Endodermal cell (in vitro differentiated cells): Measurements from ENCODE around the gene TLL2. TPM values are rescaled to one million over a fixed set of nuclear protein-coding genes. Genes with fewer than 3 reads are reported as not detected.

Experiments used
- DNase-seq: peaks from one replicate; pipeline ENCODE4 v3.0.0-alpha.2; 2017
- H3K27ac ChIP-seq: 2 replicates; pipeline ENCODE4 v1.5.1; 2013; ENCODE audit warnings: mild to moderate bottlenecking, low read depth, low read length, moderate library complexity
- H3K27me3 ChIP-seq: 2 replicates; pipeline ENCODE4 v1.6.1; 2013; ENCODE audit warnings: mild to moderate bottlenecking, low read length, moderate library complexity; ENCODE audit not compliant: insufficient read depth, control insufficient read depth, poor library complexity, severe bottlenecking
- H3K36me3 ChIP-seq: 2 replicates; pipeline ENCODE4 v1.7.0; 2013; ENCODE audit warnings: mild to moderate bottlenecking, low read length, moderate library complexity; ENCODE audit not compliant: control insufficient read depth, insufficient read depth
- H3K4me1 ChIP-seq: one replicate; pipeline ENCODE4 v1.7.0; 2013; ENCODE audit warnings: low read length; ENCODE audit not compliant: control insufficient read depth, insufficient read depth
- H3K4me3 ChIP-seq: 2 replicates; pipeline ENCODE4 v1.5.1; 2013; ENCODE audit warnings: mild to moderate bottlenecking, low read length, moderate library complexity
- H3K9ac ChIP-seq: 2 replicates; pipeline ENCODE4 v1.6.1; 2013; ENCODE audit warnings: mild to moderate bottlenecking, low read length, moderate library complexity; ENCODE audit not compliant: poor library complexity, severe bottlenecking; ENCODE audit errors: extremely low read depth
- H3K9me3 ChIP-seq: 2 replicates; pipeline ENCODE4 v1.6.1; 2013; ENCODE audit warnings: mild to moderate bottlenecking, low read length, moderate library complexity; ENCODE audit not compliant: control insufficient read depth
- H3K27ac Mint-ChIP-seq: 2 replicates; pipeline ENCODE4 v1.8.0; 2020; ENCODE audit warnings: mixed read lengths
- H3K27me3 Mint-ChIP-seq: 2 replicates; pipeline ENCODE4 v1.8.0; 2021; ENCODE audit warnings: mild to moderate bottlenecking, mixed read lengths; ENCODE audit not compliant: insufficient read depth
- H3K36me3 Mint-ChIP-seq: 2 replicates; pipeline ENCODE4 v1.8.0; 2020; ENCODE audit warnings: low read depth, mixed read lengths
- H3K4me1 Mint-ChIP-seq: 2 replicates; pipeline ENCODE4 v1.8.0; 2020; ENCODE audit warnings: mixed read lengths
- H3K4me3 Mint-ChIP-seq: 2 replicates; pipeline ENCODE4 v1.8.0; 2020; ENCODE audit warnings: mild to moderate bottlenecking, moderate library complexity, mixed read lengths
- H3K9me3 Mint-ChIP-seq: 2 replicates; pipeline ENCODE4 v1.8.0; 2020; ENCODE audit warnings: mild to moderate bottlenecking, mixed read lengths
- CTCF ChIP-seq: fragments of 200-600 bp; sonication (generic); conservative IDR thresholded peaks from 2 replicates; pipeline ENCODE4 v1.5.0; 2021; ENCODE audit warnings: antibody characterized with exemption, mild to moderate bottlenecking
- WGBS, 2 experiments: methylation state at CpG; one replicate each; pipeline versions ENCODE4 v1.1.5 to v1.1.7; 2013; ENCODE audit warnings: missing lambda C conversion rate in 2 of 2, mixed read lengths in 1 of 2; ENCODE audit not compliant: insufficient coverage in 1 of 2, insufficient read length in 1 of 2; 5-methylcytosine and 5-hydroxymethylcytosine counted together
- long read RNA-seq, 4 experiments: library from polyadenylated mRNA in 2 of 4; library from RNA in 1 of 4; library from capped mRNA in 1 of 4; stranded (forward) in 3 of 4; unstranded in 1 of 4; transcript quantifications; one replicate each; pipeline ENCODE4 v2.0.0, GENCODE V29; 2020 to 2021; ENCODE audit warnings: inconsistent platforms in 1 of 4
- polyA plus RNA-seq, 2 experiments: library from polyadenylated mRNA; stranded (reverse); fragments of 50-300 nt; gene quantifications; one replicate each; pipeline ENCODE4 v1.2.3, GENCODE V29; 2013
- total RNA-seq, 2 donors: library from RNA; stranded (reverse); fragmentation: NEBNext Ultra II Directional in 1 of 2; extraction: Animal tissue kit (Norgen Biotek cat#: 25700) in 1 of 2; gene quantifications; 2 replicates in 1 of 2; 3 replicates in 1 of 2; pipeline ENCODE4 v1.2.1, GENCODE V29; 2021

Gene TLL2
- under 1 TPM; 0.11 to 0.18 TPM for total RNA-seq
- 0.43 TPM for polyA plus RNA-seq (2013, experiment 1 of 2)
- polyA plus RNA-seq (2013, experiment 2 of 2): 0.33 TPM
- long read RNA-seq, experiment 1: 0 reads
- long read RNA-seq, experiment 2: 0 reads
- long read RNA-seq, experiment 3, partial matches to known transcripts: 1 of 1 reads
- long read RNA-seq, experiment 3, other reads (novel, unspliced or antisense): 0 of 1 reads
- long read RNA-seq, experiment 4: 0 reads

DNA sequence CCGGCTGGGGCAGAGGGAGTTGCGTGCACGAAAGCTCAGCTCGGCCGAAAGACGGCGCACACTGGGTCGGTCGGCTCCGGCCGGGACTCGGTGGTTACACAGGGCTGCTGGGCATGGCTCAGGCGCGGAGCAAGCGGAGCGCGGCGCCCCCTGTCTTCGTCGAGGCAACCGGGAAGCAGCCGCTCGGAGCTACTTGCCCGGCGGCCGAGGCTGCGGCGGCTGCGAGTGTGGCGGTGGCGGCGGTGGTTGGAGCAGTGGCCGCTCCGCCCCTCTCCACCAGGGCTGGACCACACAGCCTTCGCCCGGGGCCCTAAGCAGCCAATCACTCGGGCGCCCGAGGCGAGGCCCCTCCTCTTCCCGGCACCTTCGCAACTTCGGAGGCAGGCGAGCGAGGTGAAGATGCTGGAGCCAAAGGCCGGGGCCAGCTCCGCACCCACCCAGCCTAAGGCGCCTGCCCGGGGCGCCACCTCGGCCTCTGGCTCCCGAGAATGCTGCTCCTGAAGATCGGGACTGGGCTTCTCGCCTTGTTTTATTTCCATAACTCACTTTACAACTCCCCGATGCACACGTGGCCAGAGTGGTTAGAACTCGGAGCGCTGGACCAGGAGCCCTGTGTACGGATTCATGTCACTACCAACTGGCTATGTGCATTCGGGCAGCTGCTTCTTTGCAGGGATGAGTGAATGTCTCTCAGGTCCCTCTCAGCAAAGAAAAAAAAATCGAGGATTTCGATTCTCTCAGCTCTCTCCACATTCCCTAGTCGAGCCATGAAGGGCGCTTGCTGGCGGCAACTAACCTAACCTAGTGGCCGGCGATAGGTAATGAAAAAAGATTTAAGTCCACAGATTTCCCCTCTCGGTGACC lies at the start of gene TLL2:
Gene TLL2, minus strand, starts transcription at position 229 of the 864 bp plus-strand sequence. CDS start 241 bp downstream, outside the sequence.
- no peaks in the 10 kb centered on the region for H3K9me3 Mint-ChIP-seq
- no peaks in the 10 kb centered on the region for H3K36me3 Mint-ChIP-seq
- peak; percentile 98 for DNase-seq
- 3 to 8% methylated on average over 14 to 68 of the region's 68 CpGs for WGBS, 2 experiments
- peaks cover 8% of the 10 kb centered on the region for H3K36me3 ChIP-seq
- peaks cover 20% of the 10 kb centered on the region for H3K27me3 ChIP-seq
- H3K9me3 ChIP-seq: no peaks in the 10 kb centered on the region
- peak; percentile 79 for TF ChIP-seq CTCF
- H3K9ac ChIP-seq: no peak within 1 kb of the TSS
- peak within 1 kb of the TSS; percentile 78 for H3K4me3 ChIP-seq
- no peak within 1 kb of the TSS for H3K27ac ChIP-seq
- H3K27me3 Mint-ChIP-seq: peaks cover 42% of the 10 kb centered on the region
- peaks cover 10% of the 10 kb centered on the region for H3K4me1 Mint-ChIP-seq
- no peaks in the 10 kb centered on the region for H3K4me1 ChIP-seq
- peak within 1 kb of the TSS; percentile 56 for H3K4me3 Mint-ChIP-seq
- no peak within 1 kb of the TSS for H3K27ac Mint-ChIP-seq

DNA sequence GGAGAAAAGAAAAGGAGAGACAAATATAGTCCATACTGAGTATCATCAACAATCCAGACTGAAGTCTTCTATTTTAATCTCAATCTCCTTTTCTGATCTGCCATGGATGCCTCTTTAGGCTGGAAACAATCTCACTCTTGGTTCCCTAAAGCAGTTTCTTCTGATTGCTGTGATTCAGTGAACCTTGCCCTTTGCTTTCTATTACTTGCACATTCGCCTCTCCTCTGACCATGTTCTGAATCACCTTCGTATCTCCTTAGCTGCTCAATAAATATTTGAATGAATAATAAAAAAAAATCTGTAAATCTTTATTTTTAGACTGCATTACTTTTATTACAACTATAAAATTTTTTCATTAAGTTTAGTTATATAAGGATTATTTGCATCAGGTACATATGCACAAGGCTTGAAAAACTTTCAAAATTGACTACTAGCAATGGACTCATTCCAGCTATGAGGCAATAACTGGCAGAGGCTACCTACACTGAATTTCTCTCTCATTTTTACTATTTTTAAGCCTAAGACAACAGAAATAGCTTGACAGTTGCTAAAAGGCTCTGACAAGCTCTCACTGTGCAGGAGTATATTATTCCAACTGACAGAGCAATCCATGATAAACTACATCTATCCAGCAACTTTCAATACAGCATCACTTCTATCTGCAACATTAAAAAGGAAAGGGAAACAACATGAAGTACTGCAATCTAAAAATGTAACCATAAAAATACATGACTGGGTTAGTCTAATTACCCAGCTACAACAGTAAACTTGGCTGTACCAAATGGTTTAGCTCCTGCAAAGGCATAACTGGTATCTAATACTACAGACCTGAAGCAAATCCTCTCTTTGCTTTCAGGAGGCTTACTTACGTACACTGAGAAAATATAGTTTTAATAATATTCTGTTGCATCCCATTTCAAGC lies 47.5 kb upstream of the TLL2 start:
- peaks cover 75% of the 10 kb centered on the region for H3K36me3 ChIP-seq
- Mint-ChIP-seq H3K4me3 (no peak overlapping the region), H3K27ac (no peak overlapping the region), H3K36me3 (peaks cover 49% of the 10 kb centered on the region), H3K9me3 (no peaks in the 10 kb centered on the region), H3K27me3 (no peaks in the 10 kb centered on the region), H3K4me1 (no peaks in the 10 kb centered on the region)
- H3K27ac ChIP-seq: no peak overlapping the region
- no peak for DNase-seq
- no peak overlapping the region for H3K4me3 ChIP-seq
- no peak overlapping the region for H3K9ac ChIP-seq
- no peaks in the 10 kb centered on the region for H3K4me1 ChIP-seq
- WGBS, 2 experiments: 96% methylated on average over 2 of the region's 3 CpGs; no CpG with 5 or more reads in 1 of the 2 experiments
- no peaks in the 10 kb centered on the region for H3K9me3 ChIP-seq
- no peaks in the 10 kb centered on the region for H3K27me3 ChIP-seq
- no peak for TF ChIP-seq CTCF

DNA sequence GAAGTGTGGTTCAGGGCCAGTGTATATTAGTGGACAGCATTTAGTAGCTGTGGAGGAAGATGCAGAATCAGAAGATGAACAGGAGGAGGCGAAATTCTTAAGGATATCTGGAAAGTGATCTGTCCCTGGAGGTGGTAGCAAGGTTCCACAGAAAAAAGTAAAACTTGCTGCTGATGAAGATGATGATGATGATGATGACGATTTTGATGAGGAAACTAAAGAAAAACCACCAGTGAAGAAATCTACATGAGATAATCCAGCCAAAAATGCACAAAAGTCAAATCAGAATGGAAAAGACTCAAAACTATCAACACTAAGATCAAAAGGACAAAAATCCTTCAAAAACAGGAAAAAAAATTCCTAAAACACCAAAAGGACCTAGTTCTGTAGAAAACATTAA lies 46.8 kb upstream of the TLL2 start:
- no peak for TF ChIP-seq CTCF
- H3K4me3 Mint-ChIP-seq: no peak overlapping the region
- DNase-seq: no peak
- H3K9me3 Mint-ChIP-seq: no peaks in the 10 kb centered on the region
- WGBS, 2 experiments: 89% methylated on average over 2 of the region's 2 CpGs; no CpG with 5 or more reads in 1 of the 2 experiments
- H3K27ac ChIP-seq: no peak overlapping the region
- H3K27me3 ChIP-seq: no peaks in the 10 kb centered on the region
- no peaks in the 10 kb centered on the region for H3K27me3 Mint-ChIP-seq
- no peak overlapping the region for H3K4me3 ChIP-seq
- no peak overlapping the region for H3K27ac Mint-ChIP-seq
- H3K36me3 ChIP-seq: peaks cover 80% of the 10 kb centered on the region
- H3K9ac ChIP-seq: no peak overlapping the region
- H3K4me1 ChIP-seq: no peaks in the 10 kb centered on the region
- no peaks in the 10 kb centered on the region for H3K9me3 ChIP-seq
- peaks cover 48% of the 10 kb centered on the region for H3K36me3 Mint-ChIP-seq
- no peaks in the 10 kb centered on the region for H3K4me1 Mint-ChIP-seq
